ENCODE results near the gene TRIM46.

- no peak for TF ChIP-seq TAF1 (IDR thresholded peaks at IDR 0.05; ENCODE audit: low read depth, low read length)
- no peak for TF ChIP-seq POLR2A (IDR thresholded peaks at IDR 0.05; ENCODE audit: low read depth, low read length)
- TF ChIP-seq POLR2AphosphoS5 (IDR thresholded peaks at IDR 0.05; ENCODE audit: low read depth, low read length): no peak
- TF ChIP-seq SPI1 (IDR thresholded peaks at IDR 0.05; ENCODE audit: low read depth, low read length): no peak
- TF ChIP-seq PAX5 (IDR thresholded peaks at IDR 0.05; ENCODE audit: insufficient read depth, low read length, severe bottlenecking): no peak
- TF ChIP-seq POU2F2 (IDR thresholded peaks at IDR 0.05; ENCODE audit: low read depth, low read length): no peak
Observed at GRCh38 chr1:155219592-155220031, 46.0 kb downstream of the TRIM46 start.

Measured in GM12891 (cell line).